PC-9 (cell line): ENCODE results near the gene TMEM141. TPM values are rescaled to one million over a fixed set of nuclear protein-coding genes. Genes with fewer than 3 reads are reported as not detected.

ENCODE experiments used
- BruUV-seq: library from RNA; stranded (reverse); fragments of 400-500 nt; replicated peaks from 2 replicates; lab custom pipeline; 2021; lab: Mats Ljungman, UMichigan
- CTCF ChIA-PET: fragments of 300-600 bp; sonication (Branson Sonifier 250); formaldehyde crosslinking; loops from one replicate; lab custom pipeline; 2022; ENCODE audit warnings: antibody characterized with exemption; lab: Charles Lee
- POLR2A ChIA-PET: fragments of 300-600 bp; sonication (Branson Sonifier 250); formaldehyde crosslinking; loops from one replicate; lab custom pipeline; 2022; ENCODE audit warnings: antibody characterized with exemption; ENCODE audit not compliant: unreplicated experiment; lab: Charles Lee
- DNase-seq, 2 experiments: peaks; one replicate each; pipeline versions ENCODE4 v3.0.0 to v3.0.0-alpha.2; 2015 to 2022; ENCODE audit warnings: mixed read lengths in 1 of 2
- H2AFZ ChIP-seq: fragments of 200-600 bp; sonication (generic); 2 replicates; pipeline ENCODE4 v1.8.1; 2017; ENCODE audit warnings: antibody characterized with exemption
- H3F3A ChIP-seq: fragments of 200-600 bp; sonication (generic); 2 replicates; pipeline ENCODE4 v1.8.1; 2017; ENCODE audit warnings: antibody characterized with exemption, mild to moderate bottlenecking, low read depth; ENCODE audit not compliant: insufficient read depth
- H3K27ac ChIP-seq: fragments of 200-600 bp; sonication (generic); 2 replicates; pipeline ENCODE4 v1.6.1; 2016; ENCODE audit warnings: mixed run types
- H3K27me3 ChIP-seq: fragments of 200-600 bp; sonication (generic); 2 replicates; pipeline ENCODE4 v1.6.1; 2016; ENCODE audit warnings: low read depth, mixed run types; ENCODE audit not compliant: insufficient read depth
- H3K36me3 ChIP-seq: fragments of 200-600 bp; sonication (generic); 2 replicates; pipeline ENCODE4 v1.6.1; 2016; ENCODE audit warnings: low read depth, mixed run types
- H3K4me1 ChIP-seq: fragments of 200-600 bp; sonication (generic); replicated peaks from 2 replicates; pipeline ENCODE4 v1.6.1; 2016; ENCODE audit warnings: mixed run types; ENCODE audit not compliant: insufficient read depth
- H3K4me2 ChIP-seq: fragments of 200-600 bp; sonication (generic); 2 replicates; pipeline ENCODE4 v1.6.1; 2017; ENCODE audit warnings: mixed run types
- H3K4me3 ChIP-seq: fragments of 200-600 bp; sonication (generic); 2 replicates; pipeline ENCODE4 v1.6.1; 2016; ENCODE audit warnings: mixed run types
- H3K79me2 ChIP-seq: fragments of 200-600 bp; sonication (generic); 2 replicates; pipeline ENCODE4 v1.6.1; 2017; ENCODE audit warnings: low read depth, mixed run types
- H3K9me2 ChIP-seq: fragments of 200-600 bp; sonication (generic); 2 replicates; pipeline ENCODE4 v1.8.1; 2017; ENCODE audit warnings: mild to moderate bottlenecking; ENCODE audit not compliant: insufficient read depth
- H3K9me3 ChIP-seq: fragments of 200-600 bp; sonication (generic); 2 replicates; pipeline ENCODE4 v1.8.1; 2016; ENCODE audit warnings: low read depth; ENCODE audit not compliant: insufficient read depth
- H4K20me1 ChIP-seq: fragments of 200-600 bp; sonication (generic); 2 replicates; pipeline ENCODE4 v1.8.1; 2017; ENCODE audit not compliant: insufficient read depth
- EZH2 ChIP-seq: fragments of 200-600 bp; sonication (generic); IDR thresholded peaks from 2 replicates; pipeline ENCODE4 v1.8.0; 2017; ENCODE audit warnings: antibody characterized with exemption, low read depth
- intact Hi-C: fragments of 100-400 bp; cut with micrococcal nuclease; formaldehyde crosslinking; loops from one replicate; pipeline ENCODE4 v1.10.0; 2022; ENCODE audit not compliant: unreplicated experiment
- total RNA-seq: library from RNA; stranded (reverse); gene quantifications from 2 replicates; pipeline ENCODE4 v1.2.3, GENCODE V29; 2021
- TF ChIP-seq, protein P1 (sequence below): fragments of 200-600 bp; sonication (generic); conservative IDR thresholded peaks from 2 replicates; pipeline ENCODE4 v1.6.1; 2017; ENCODE audit warnings: mixed run types, antibody characterized with exemption, mild to moderate bottlenecking, moderate library complexity

Gene TMEM141
- total RNA-seq, 1 experiment from 2014 or later, result 83.6 TPM

DNA sequence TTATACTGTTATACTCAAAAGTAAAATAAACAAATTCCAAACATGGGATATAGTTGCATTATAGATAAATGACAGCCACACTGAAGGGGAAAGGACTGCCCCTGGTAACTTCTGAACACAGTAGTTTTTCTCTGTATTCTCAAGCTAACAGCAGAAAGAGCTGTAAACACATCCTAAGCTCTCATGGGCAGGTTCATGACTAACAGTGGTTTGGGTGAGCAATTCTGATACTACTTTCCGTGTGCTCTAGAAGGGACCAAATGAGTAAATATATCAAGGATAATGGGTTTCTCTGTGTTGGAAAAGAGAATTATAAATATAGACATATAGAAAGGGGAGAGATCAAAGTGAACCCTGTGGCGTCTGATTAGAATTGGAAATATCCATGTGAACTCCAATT is 40.6 kb upstream of the TMEM141 start:
- no peak overlapping the region for H3K4me2 ChIP-seq
- peaks cover 12% of the 10 kb centered on the region; the same call in 1 of the 2 replicates for H3K9me3 ChIP-seq
- H3K79me2 ChIP-seq, result no peaks in the 10 kb centered on the region
- H2AFZ ChIP-seq, result no peak overlapping the region
- H3K4me1 ChIP-seq, result no peaks in the 10 kb centered on the region
- no peak overlapping the region for H3K4me3 ChIP-seq
- no peak for DNase-seq
- no peak overlapping the region for H3K27ac ChIP-seq
- ChIA-PET POLR2A (no interaction called here), CTCF (no interaction called here)
- no peaks in the 10 kb centered on the region for H3F3A ChIP-seq
- BruUV-seq, result no TSS peak
- H3K9me2 ChIP-seq, result no peaks in the 10 kb centered on the region
- no peaks in the 10 kb centered on the region for H3K36me3 ChIP-seq
- intact Hi-C loops, result no loop called here
- H3K27me3 ChIP-seq, result peaks cover 69% of the 10 kb centered on the region
- H4K20me1 ChIP-seq, result no peaks in the 10 kb centered on the region
- TF ChIP-seq EZH2, result no peak

DNA sequence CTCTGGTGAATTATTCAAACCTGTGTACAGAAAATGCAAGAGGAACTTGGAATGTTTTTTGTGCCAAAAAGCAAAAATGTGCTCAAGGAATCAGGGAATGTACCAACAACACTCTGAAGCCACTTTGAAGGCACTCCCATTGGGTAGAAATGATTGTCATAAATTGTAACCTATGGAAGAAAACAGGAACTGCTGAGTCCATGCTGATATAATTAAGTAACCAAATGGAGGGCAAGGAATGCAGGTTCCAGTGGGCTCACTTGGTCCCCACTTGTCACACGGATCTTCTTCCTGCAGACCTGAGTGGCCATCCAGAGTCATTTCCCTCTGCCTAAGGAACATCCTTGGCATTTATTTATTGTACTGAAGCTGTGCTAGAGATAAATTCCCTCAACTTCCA is 39.9 kb upstream of the TMEM141 start:
- POLR2A ChIA-PET, result no interaction called here

DNA sequence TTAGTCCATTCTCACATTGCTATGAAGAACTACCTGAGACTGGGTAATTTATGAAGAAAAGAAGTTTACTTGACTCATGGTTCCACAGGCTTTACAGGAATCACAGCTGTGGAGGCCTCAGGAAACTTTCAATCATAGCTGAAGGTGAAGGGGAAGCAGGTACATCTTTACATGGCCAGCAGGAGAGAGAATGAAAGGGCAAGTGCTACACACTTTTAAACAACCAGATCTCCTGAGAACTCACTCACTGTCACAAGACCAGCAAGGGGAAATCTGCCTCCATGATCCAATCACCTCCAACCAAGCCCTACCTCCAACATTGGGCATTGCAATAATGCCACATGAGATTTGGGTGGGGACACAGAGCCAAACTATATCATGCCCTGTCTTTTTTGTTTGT is 39.3 kb upstream of the TMEM141 start:
- Histone ChIP-seq H3K36me3 (no peaks in the 10 kb centered on the region), H3K4me2 (no peak overlapping the region), H3K9me3 (peaks cover 12% of the 10 kb centered on the region; the same call in 1 of the 2 replicates), H4K20me1 (no peaks in the 10 kb centered on the region), H3K4me1 (no peaks in the 10 kb centered on the region), H3K9me2 (no peaks in the 10 kb centered on the region), H3K27ac (no peak overlapping the region), H3K79me2 (no peaks in the 10 kb centered on the region), H3K27me3 (peaks cover 64% of the 10 kb centered on the region), H2AFZ (no peak overlapping the region), H3F3A (no peaks in the 10 kb centered on the region), H3K4me3 (no peak overlapping the region)
- ChIA-PET CTCF (interaction anchor here (0.6 kb wide), 1 partner anchor 12 kb away, joined by 3 read pairs; no protein-coding TSS in a partner anchor), POLR2A (no interaction called here)
- TF ChIP-seq, protein P1, sequence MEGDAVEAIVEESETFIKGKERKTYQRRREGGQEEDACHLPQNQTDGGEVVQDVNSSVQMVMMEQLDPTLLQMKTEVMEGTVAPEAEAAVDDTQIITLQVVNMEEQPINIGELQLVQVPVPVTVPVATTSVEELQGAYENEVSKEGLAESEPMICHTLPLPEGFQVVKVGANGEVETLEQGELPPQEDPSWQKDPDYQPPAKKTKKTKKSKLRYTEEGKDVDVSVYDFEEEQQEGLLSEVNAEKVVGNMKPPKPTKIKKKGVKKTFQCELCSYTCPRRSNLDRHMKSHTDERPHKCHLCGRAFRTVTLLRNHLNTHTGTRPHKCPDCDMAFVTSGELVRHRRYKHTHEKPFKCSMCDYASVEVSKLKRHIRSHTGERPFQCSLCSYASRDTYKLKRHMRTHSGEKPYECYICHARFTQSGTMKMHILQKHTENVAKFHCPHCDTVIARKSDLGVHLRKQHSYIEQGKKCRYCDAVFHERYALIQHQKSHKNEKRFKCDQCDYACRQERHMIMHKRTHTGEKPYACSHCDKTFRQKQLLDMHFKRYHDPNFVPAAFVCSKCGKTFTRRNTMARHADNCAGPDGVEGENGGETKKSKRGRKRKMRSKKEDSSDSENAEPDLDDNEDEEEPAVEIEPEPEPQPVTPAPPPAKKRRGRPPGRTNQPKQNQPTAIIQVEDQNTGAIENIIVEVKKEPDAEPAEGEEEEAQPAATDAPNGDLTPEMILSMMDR, result no peak
- no peak for TF ChIP-seq EZH2
- DNase-seq, result no peak
- no TSS peak for BruUV-seq
- intact Hi-C loops, result no loop called here

More for the DNA sequence above, 39.9 kb upstream of the TMEM141 start:
- no peaks in the 10 kb centered on the region for H3K36me3 ChIP-seq
- TF ChIP-seq, protein P1, result no peak
- no peak for TF ChIP-seq EZH2
- no peaks in the 10 kb centered on the region for H3K4me1 ChIP-seq
- no peaks in the 10 kb centered on the region for H4K20me1 ChIP-seq
- no peak overlapping the region for H2AFZ ChIP-seq
- H3F3A ChIP-seq, result no peaks in the 10 kb centered on the region
- H3K9me3 ChIP-seq, result peaks cover 12% of the 10 kb centered on the region; the same call in 1 of the 2 replicates
- peaks cover 64% of the 10 kb centered on the region for H3K27me3 ChIP-seq
- no peak for DNase-seq
- no TSS peak for BruUV-seq
- CTCF ChIA-PET, result interaction anchor here (0.6 kb wide), 2 partner anchors 12 to 295 kb away, joined by 3 to 4 read pairs; no protein-coding TSS in a partner anchor
- no peak overlapping the region for H3K4me2 ChIP-seq
- no peaks in the 10 kb centered on the region for H3K9me2 ChIP-seq
- intact Hi-C loops, result no loop called here
- no peaks in the 10 kb centered on the region for H3K79me2 ChIP-seq
- H3K4me3 ChIP-seq, result no peak overlapping the region
- no peak overlapping the region for H3K27ac ChIP-seq
